Epithelial cell of proximal tubule (primary cell): ENCODE results near the gene CDCA5. TPM values are rescaled to one million over a fixed set of nuclear protein-coding genes. Genes with fewer than 3 reads are reported as not detected.

Experiments used
- DNase-seq: peaks from one replicate; pipeline ENCODE4 v3.0.0-alpha.2; 2011; ENCODE audit warnings: low read depth
- H3K4me3 ChIP-seq: 2 replicates; pipeline ENCODE4 v1.5.1; 2011; ENCODE audit warnings: low read depth, mild to moderate bottlenecking, low read length
- total RNA-seq: library from RNA; depleted of rRNA; stranded (reverse); fragments of >200 nt; gene quantifications from 2 replicates; pipeline ENCODE4 v1.2.3, GENCODE V29; 2015
- TF ChIP-seq, protein P1 (sequence below): conservative IDR thresholded peaks from 2 replicates; pipeline ENCODE4 v1.5.1; 2012; ENCODE audit warnings: low read depth, mild to moderate bottlenecking, low read length

The CDCA5 gene
- total RNA-seq, 1 donor from 2014 or later, result 32.0 TPM

DNA sequence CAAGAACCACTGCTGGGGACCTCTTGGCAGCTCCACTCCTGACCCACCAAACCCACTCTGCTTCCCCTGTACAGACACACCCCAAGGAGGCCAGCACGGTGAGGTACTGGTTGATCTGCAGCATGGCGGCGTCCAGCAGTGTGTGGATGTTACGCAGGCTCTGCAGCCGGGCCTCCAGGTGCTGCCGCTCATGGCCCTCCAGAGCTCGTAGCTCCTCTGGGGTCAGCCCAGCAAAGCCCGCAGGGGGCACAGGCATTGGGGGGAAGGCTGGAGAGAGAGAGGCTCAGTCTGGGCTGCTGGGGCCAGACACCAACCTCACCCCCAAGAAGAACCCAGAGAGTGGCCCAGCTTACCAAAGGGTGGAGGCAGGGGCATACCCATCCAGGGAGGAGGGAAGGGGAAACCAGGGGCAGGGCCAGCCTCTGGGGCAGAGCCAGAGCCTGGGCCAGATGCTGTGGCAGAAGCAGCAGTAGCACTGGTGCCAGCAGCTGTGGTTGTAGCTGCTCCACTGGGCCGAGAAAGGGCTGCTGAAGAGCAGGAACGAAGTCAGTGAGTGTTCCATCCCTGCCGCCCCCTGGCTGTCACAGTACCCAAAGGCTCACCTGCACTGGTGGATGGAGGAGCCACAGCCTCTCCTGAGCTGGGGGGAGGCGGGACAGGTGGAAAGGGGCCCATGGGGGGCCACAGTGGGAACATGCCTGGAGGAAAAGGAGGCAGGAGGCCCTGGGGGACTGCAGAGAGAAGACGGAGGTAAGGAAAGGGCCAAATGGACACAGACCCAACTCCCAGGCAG lies 46.0 kb upstream of the CDCA5 start:
- no peak for DNase-seq
- no peak overlapping the region for H3K4me3 ChIP-seq
- TF ChIP-seq, protein P1, sequence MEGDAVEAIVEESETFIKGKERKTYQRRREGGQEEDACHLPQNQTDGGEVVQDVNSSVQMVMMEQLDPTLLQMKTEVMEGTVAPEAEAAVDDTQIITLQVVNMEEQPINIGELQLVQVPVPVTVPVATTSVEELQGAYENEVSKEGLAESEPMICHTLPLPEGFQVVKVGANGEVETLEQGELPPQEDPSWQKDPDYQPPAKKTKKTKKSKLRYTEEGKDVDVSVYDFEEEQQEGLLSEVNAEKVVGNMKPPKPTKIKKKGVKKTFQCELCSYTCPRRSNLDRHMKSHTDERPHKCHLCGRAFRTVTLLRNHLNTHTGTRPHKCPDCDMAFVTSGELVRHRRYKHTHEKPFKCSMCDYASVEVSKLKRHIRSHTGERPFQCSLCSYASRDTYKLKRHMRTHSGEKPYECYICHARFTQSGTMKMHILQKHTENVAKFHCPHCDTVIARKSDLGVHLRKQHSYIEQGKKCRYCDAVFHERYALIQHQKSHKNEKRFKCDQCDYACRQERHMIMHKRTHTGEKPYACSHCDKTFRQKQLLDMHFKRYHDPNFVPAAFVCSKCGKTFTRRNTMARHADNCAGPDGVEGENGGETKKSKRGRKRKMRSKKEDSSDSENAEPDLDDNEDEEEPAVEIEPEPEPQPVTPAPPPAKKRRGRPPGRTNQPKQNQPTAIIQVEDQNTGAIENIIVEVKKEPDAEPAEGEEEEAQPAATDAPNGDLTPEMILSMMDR, result no peak

DNA sequence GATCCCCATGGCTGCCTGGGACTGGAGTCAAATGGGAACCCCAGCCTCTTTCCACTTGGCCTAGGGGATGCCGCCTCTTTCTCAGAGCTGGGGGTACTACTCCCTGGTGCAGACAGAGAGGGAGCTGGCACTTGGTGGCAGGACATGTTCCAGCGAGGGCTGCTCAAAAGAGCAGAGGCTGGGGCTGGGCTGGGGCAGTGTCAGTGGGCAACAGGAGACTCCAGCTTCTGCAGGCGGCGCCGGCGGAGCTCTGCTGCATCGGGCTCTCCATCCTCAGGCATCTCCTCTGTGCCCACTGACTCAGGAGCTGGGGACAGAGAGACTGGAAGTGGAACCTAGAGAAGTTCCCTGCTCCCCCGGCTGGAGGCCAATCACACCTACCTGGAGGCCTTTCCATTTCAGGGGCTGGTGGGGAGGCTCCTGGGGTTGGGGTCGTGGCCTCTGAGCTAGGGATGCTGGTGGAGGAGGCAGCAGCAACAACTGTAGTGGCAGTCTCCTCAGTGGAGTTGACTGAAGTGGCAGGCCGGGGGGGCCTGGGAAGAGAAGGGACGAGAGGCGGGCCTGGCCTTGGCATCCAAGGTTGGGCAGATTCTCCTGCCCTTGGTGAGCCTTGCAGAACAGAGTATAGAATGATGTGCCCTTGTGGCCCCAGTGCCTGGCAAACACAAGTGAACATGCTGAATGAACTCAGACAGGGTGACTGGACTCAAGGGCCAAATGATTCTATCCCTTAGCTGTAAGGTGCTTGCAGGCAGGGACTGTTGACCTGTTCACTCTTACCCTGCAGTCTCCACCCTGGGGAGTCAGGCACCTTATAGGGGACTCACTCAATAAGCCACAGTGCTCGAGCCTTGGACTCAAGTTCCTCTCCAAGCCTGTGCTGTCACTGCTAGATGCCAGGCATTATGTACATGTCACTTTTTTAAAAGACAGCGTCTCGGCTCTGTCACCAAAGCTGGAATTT lies 44.6 kb upstream of the CDCA5 start:
- no peak for DNase-seq
- H3K4me3 ChIP-seq, result no peak overlapping the region
- TF ChIP-seq, protein P1, result no peak

DNA sequence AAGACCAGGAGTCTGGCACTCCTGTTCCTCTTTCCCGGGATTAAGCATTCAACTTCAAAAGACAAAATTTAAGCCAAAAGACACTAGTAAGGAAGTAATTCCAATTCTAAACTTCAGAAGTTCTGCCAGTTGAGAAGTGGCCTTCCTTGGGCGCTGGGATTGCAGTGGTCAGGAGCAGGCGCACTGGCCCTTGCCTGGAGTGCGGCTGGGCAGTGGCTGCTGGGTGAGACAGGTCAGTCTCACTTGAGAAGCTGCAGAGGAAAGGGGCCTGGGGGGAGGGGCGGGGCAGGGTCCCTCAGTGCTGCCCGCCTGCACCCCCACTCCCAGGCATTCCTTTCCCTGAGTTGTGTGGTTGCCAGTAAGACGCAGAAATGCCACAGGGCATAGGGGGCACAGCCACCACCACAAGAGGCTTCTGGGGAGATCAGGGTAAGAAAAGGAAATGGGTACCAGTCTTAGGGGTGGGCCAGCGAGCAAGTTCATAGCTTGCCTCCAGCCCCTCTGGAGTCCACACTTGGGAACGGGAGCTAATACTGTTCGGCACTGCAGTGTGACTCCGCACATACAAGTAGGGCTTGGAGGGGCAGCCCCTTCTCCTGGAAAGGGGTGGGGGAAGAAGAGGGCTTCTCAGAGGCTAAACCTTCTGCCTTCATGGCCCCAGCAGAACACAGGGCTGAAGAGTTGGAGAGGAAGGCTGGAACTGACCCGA lies 43.8 kb upstream of the CDCA5 start:
- H3K4me3 ChIP-seq, result no peak overlapping the region
- TF ChIP-seq, protein P1, result no peak
- no peak for DNase-seq

DNA sequence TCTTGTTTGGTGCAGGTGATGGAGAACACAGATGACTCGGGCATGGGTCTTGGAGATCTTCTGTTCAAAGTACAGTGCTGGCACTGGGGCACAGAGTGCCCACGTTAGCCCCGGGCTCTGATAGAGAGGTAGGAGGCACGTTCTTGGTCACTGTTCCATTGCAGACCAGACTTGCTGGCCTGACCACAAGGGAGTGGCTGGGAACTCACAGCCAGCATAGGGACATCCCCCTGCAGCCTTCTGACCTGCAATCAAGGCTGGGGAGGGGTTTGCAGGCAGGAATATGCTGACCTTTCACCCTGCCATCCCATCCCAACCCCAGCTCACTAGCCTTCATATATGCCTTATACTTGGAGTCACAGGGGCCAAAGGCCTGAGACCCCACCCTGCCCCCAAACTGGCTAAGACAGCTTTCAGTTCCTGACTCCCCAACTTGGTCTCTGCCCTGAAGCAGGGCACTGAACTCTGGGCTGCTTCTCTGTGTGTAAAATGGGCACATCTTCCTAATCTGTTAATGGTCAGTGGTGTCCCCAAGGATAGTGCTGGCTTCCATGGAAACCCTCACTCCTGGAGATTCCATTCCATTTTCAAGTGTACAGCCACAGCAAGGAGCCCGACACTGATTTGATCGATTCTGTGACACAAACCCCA lies 42.9 kb upstream of the CDCA5 start:
- no peak for DNase-seq
- TF ChIP-seq, protein P1, result no peak
- no peak overlapping the region for H3K4me3 ChIP-seq

DNA sequence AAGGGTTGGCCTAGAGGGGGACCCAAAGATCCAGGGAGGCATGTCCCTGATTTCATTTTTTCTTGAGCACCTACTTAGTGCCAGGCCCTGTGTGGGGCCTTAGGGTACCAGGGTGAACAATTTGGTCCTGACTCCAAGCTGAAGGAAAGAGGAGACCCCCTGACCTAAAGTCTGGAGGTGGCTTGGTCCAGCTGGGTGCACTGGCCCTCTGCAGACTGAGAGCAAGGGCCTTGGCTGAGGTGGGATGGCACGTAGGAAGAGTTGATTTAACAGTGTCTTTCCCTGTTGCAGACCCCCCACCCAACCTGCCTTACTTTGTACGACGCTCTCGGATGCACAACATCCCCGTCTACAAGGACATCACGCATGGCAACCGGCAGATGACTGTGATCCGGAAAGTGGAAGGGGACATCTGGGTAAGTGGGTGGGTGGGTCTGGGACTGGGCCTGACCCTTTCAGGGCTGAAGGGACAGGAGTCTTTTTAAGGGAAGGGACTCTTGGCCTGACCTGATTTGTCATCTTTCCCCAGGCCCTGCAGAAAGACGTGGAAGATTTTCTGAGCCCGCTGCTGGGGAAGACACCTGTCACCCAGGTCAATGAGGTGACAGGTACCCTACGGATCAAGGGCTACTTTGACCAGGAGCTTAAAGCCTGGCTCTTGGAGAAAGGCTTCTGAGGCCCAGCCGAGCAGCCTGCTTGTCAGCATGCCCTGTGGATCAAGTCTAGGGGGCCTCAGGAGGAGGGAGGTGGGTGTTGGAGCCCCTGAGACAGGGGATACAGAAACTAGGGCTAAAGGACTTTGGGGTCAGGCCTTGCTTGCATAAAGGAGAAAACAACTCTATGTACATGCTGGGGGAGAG lies 41.6 kb upstream of the CDCA5 start:
- DNase-seq, result no peak
- no peak overlapping the region for H3K4me3 ChIP-seq
- TF ChIP-seq, protein P1, result no peak
